ENCODE results near the gene CHRM2.

CHRM2 gene

DNA sequence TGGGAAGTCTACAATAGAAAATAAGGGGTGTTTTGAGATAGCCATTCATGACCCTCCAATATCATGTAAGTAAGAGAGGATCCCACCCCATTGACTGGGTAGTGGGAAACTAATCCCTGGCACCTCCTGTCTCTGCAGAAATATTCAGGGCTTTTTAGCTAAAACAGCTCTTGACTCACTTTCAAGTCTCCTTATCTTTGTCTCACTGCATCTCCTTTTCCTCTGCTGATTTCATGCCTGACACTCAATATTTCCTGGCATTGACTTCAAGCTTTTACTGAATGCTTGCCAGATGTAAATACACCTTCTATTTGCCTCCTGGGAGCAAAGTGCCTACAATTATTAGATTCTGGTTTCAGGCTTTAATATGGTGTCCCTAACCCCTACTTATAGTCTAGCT, 57.1 kb downstream of the CHRM2 start:
- Histone ChIP-seq H3K4me3 (ENCODE audit: low read depth in 1 of 2, low read length in 2 of 2) (no peak overlapping the region), H3K4me1 (ENCODE audit: control insufficient read depth in 1 of 2, insufficient read depth in 2 of 2, low read length in 2 of 2) (no peaks in the 10 kb centered on the region), H3K36me3 (ENCODE audit: control insufficient read depth in 1 of 2, insufficient read depth in 2 of 2, low read length in 2 of 2) (no peaks in the 10 kb centered on the region), H3K9ac (ENCODE audit: low read depth in 1 of 2, low read length in 2 of 2) (no peak overlapping the region), H3K27me3 (ENCODE audit: control insufficient read depth in 1 of 2, insufficient read depth in 2 of 2, low read length in 2 of 2) (no peaks in the 10 kb centered on the region), H3K9me3 (ENCODE audit: control insufficient read depth in 1 of 2, low read length in 2 of 2) (no peaks in the 10 kb centered on the region), H3K27ac (ENCODE audit: low read depth, low read length) (no peak overlapping the region)

DNA sequence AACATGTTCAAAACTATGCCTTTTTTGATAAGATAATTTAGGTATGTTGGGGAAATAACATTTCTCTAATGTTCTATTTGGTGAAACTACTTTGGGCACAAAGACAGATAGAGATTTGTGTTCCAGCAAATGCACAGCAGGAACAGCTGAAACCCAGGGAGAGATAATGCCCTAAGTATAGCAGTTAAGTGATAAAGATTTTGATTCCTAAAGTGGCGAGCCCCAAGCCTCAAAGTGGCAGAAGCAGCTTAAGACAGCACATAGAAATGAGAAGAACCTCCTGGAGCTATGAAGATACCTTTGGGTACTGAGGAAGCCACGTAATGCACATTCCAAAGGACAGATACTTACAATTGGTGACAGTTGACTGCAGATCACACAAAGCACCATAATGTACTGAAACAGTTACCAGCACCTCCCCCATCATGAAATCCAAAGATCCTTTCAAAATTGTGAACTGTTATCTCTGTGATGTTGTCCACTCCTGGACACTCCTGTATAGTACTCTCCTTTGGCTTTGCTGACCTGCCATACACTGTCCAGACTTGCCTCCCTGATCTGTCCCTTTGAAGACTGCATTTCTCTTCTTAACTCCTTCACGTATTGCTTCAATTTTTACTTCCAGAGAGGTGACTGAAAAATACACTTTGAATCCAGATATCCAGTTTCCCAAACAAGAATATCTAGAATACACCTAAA, 62.9 kb downstream of the CHRM2 start:
- Histone ChIP-seq H3K4me3 (ENCODE audit: low read depth in 1 of 2, low read length in 2 of 2) (no peak overlapping the region), H3K4me1 (ENCODE audit: control insufficient read depth in 1 of 2, insufficient read depth in 2 of 2, low read length in 2 of 2) (no peaks in the 10 kb centered on the region), H3K9me3 (ENCODE audit: control insufficient read depth in 1 of 2, low read length in 2 of 2) (no peaks in the 10 kb centered on the region), H3K36me3 (ENCODE audit: control insufficient read depth in 1 of 2, insufficient read depth in 2 of 2, low read length in 2 of 2) (no peaks in the 10 kb centered on the region), H3K27me3 (ENCODE audit: control insufficient read depth in 1 of 2, insufficient read depth in 2 of 2, low read length in 2 of 2) (no peaks in the 10 kb centered on the region), H3K27ac (ENCODE audit: low read depth, low read length) (no peak overlapping the region), H3K9ac (ENCODE audit: low read depth in 1 of 2, low read length in 2 of 2) (no peak overlapping the region)

DNA sequence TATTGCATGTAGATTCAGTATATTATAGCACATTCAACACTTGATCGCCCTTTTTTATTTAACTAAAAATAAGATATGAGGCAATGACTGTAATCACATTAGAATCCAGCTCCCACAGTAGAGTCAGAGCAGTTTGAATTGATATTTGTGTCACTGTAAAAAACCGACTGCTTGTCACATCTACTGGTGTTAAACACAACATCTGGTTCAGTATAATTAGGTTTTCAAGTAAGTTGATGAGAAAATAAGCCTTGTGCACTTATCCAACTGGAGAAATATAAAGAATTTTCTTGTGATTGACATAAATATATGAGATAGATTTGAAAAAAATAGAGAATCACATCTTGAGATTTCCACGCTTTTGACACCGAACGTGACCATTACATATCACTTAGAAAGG, 69.0 kb downstream of the CHRM2 start:
- Histone ChIP-seq H3K4me1 (ENCODE audit: control insufficient read depth in 1 of 2, insufficient read depth in 2 of 2, low read length in 2 of 2) (no peaks in the 10 kb centered on the region), H3K27me3 (ENCODE audit: control insufficient read depth in 1 of 2, insufficient read depth in 2 of 2, low read length in 2 of 2) (no peaks in the 10 kb centered on the region), H3K36me3 (ENCODE audit: control insufficient read depth in 1 of 2, insufficient read depth in 2 of 2, low read length in 2 of 2) (no peaks in the 10 kb centered on the region), H3K27ac (ENCODE audit: low read depth, low read length) (no peak overlapping the region), H3K4me3 (ENCODE audit: low read depth in 1 of 2, low read length in 2 of 2) (no peak overlapping the region), H3K9me3 (ENCODE audit: control insufficient read depth in 1 of 2, low read length in 2 of 2) (peaks cover 0 to 1% of the 10 kb centered on the region in 2 donors), H3K9ac (ENCODE audit: low read depth in 1 of 2, low read length in 2 of 2) (no peak overlapping the region)

DNA sequence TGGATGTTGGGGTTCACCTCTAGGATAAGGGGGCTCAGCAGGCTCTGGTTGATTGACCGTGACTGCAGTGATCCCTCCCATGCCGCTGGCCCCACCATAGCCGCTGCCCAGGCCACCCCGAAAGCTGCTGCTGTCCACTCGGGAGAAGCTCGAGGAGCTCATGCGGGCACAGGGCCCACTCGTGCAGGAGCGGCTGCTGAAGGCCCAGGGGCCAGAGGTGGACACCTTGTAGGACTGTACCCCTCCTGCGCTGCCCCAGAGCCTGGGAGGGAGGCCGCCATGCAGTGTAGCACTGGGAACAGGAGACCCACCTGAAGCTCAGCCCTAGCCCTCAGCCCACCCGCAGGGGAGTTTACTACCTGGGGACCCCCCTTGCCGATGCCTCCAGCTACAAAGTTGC, 70.0 kb downstream of the CHRM2 start:
- Histone ChIP-seq H3K9ac (ENCODE audit: low read depth in 1 of 2, low read length in 2 of 2) (no peak overlapping the region), H3K27me3 (ENCODE audit: control insufficient read depth in 1 of 2, insufficient read depth in 2 of 2, low read length in 2 of 2) (no peaks in the 10 kb centered on the region), H3K9me3 (ENCODE audit: control insufficient read depth in 1 of 2, low read length in 2 of 2) (peaks cover 0 to 1% of the 10 kb centered on the region in 2 donors), H3K27ac (ENCODE audit: low read depth, low read length) (no peak overlapping the region), H3K36me3 (ENCODE audit: control insufficient read depth in 1 of 2, insufficient read depth in 2 of 2, low read length in 2 of 2) (no peaks in the 10 kb centered on the region), H3K4me3 (ENCODE audit: low read depth in 1 of 2, low read length in 2 of 2) (no peak overlapping the region), H3K4me1 (ENCODE audit: control insufficient read depth in 1 of 2, insufficient read depth in 2 of 2, low read length in 2 of 2) (no peaks in the 10 kb centered on the region)

DNA sequence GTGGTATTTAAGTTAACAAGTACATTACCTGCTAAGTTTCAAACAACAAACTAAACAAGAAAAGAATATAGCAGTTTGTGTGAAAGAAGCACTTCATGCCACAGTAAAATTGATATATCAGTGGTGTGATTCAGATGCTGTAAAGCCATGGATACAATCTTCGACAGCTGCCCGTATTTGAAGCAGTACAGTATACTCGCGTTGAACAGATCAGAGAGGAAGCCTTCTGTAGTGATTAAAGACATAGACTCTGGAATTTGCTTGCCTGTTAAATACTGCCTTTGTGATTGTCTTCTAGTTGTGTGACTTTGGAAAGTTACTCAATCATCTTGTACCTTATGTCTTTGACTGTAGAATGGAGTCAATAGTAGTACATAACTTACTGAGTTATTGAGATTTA, 71.7 kb downstream of the CHRM2 start:
- no peak overlapping the region for H3K27ac ChIP-seq (ENCODE audit: low read depth, low read length)
- no peak overlapping the region for H3K9ac ChIP-seq (ENCODE audit: low read depth in 1 of 2, low read length in 2 of 2)
- H3K36me3 ChIP-seq (ENCODE audit: control insufficient read depth in 1 of 2, insufficient read depth in 2 of 2, low read length in 2 of 2): no peaks in the 10 kb centered on the region
- no peaks in the 10 kb centered on the region for H3K27me3 ChIP-seq (ENCODE audit: control insufficient read depth in 1 of 2, insufficient read depth in 2 of 2, low read length in 2 of 2)
- peaks cover 0 to 1% of the 10 kb centered on the region in 2 donors for H3K9me3 ChIP-seq (ENCODE audit: control insufficient read depth in 1 of 2, low read length in 2 of 2)
- H3K4me1 ChIP-seq (ENCODE audit: control insufficient read depth in 1 of 2, insufficient read depth in 2 of 2, low read length in 2 of 2): no peaks in the 10 kb centered on the region
- no peak overlapping the region for H3K4me3 ChIP-seq (ENCODE audit: low read depth in 1 of 2, low read length in 2 of 2)

DNA sequence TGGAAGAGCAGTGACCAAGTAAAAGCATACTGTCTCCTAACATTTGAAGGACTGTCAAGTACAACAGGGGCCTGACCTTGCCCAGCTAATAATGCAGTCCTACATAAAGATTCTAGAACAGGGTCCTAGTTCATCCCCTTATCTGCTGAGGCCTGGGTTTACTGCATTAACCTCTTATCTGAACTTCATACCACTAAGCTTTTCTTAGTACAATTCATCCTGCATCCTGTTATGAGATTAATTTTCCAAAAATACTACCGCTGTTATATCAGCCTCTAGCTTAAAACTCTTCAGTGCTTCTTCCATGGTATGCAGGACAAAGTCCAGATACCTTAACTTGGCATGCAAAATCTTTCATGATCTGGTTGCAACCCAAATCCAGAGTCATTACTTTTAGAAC, 72.5 kb downstream of the CHRM2 start:
- Histone ChIP-seq H3K27ac (ENCODE audit: low read depth, low read length) (no peak overlapping the region), H3K27me3 (ENCODE audit: control insufficient read depth in 1 of 2, insufficient read depth in 2 of 2, low read length in 2 of 2) (no peaks in the 10 kb centered on the region), H3K36me3 (ENCODE audit: control insufficient read depth in 1 of 2, insufficient read depth in 2 of 2, low read length in 2 of 2) (no peaks in the 10 kb centered on the region), H3K4me3 (ENCODE audit: low read depth in 1 of 2, low read length in 2 of 2) (no peak overlapping the region), H3K9ac (ENCODE audit: low read depth in 1 of 2, low read length in 2 of 2) (no peak overlapping the region), H3K9me3 (ENCODE audit: control insufficient read depth in 1 of 2, low read length in 2 of 2) (peaks cover 0 to 1% of the 10 kb centered on the region in 2 donors), H3K4me1 (ENCODE audit: control insufficient read depth in 1 of 2, insufficient read depth in 2 of 2, low read length in 2 of 2) (no peaks in the 10 kb centered on the region)

DNA sequence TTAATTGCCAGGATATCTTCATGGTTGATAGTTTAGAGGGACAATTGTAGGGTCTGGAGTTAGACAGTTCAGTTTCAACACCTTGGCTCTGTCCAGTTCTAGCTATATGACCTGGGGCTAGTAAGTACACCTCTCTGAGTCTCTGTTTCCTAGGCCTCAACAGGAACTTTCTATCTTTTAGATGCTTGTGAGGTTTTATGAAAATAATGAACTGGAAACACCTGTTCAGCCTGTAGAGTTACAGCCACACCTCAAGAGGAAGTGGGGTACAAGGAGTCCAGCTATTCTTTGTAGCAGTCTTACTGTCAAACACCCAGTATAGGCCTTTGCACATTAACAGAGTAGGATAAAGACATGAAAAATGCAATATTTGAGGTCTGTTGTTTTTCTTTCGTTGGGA, 73.4 kb downstream of the CHRM2 start:
- Histone ChIP-seq H3K27me3 (ENCODE audit: control insufficient read depth in 1 of 2, insufficient read depth in 2 of 2, low read length in 2 of 2) (no peaks in the 10 kb centered on the region), H3K9me3 (ENCODE audit: control insufficient read depth in 1 of 2, low read length in 2 of 2) (peaks cover 0 to 1% of the 10 kb centered on the region in 2 donors), H3K36me3 (ENCODE audit: control insufficient read depth in 1 of 2, insufficient read depth in 2 of 2, low read length in 2 of 2) (no peaks in the 10 kb centered on the region), H3K27ac (ENCODE audit: low read depth, low read length) (no peak overlapping the region), H3K4me1 (ENCODE audit: control insufficient read depth in 1 of 2, insufficient read depth in 2 of 2, low read length in 2 of 2) (no peaks in the 10 kb centered on the region), H3K4me3 (ENCODE audit: low read depth in 1 of 2, low read length in 2 of 2) (no peak overlapping the region), H3K9ac (ENCODE audit: low read depth in 1 of 2, low read length in 2 of 2) (no peak overlapping the region)

DNA sequence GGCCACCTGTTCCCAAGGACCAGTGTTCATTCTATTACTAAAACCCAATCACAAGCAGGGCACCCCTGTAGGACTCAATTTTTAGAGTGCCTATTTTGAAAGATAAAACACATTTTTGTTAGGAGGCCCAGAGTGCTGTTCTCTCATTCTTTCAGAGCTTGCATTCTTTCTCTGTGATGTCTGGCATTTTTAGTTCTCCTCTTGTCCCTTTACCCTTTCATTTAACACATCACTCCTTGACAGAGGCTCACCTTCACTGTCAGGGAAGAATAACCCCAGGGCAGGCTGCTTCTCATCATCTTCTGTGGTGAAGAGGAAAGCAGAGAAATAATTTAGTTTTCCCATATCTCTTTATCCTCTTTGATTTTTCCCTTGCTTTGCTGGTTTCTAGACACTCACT, 73.9 kb downstream of the CHRM2 start:
- no peaks in the 10 kb centered on the region for H3K27me3 ChIP-seq (ENCODE audit: control insufficient read depth in 1 of 2, insufficient read depth in 2 of 2, low read length in 2 of 2)
- no peak overlapping the region for H3K9ac ChIP-seq (ENCODE audit: low read depth in 1 of 2, low read length in 2 of 2)
- H3K9me3 ChIP-seq (ENCODE audit: control insufficient read depth in 1 of 2, low read length in 2 of 2): peaks cover 0 to 1% of the 10 kb centered on the region in 2 donors
- H3K4me3 ChIP-seq (ENCODE audit: low read depth in 1 of 2, low read length in 2 of 2): no peak overlapping the region
- H3K36me3 ChIP-seq (ENCODE audit: control insufficient read depth in 1 of 2, insufficient read depth in 2 of 2, low read length in 2 of 2): no peaks in the 10 kb centered on the region
- no peak overlapping the region for H3K27ac ChIP-seq (ENCODE audit: low read depth, low read length)
- no peaks in the 10 kb centered on the region for H3K4me1 ChIP-seq (ENCODE audit: control insufficient read depth in 1 of 2, insufficient read depth in 2 of 2, low read length in 2 of 2)

DNA sequence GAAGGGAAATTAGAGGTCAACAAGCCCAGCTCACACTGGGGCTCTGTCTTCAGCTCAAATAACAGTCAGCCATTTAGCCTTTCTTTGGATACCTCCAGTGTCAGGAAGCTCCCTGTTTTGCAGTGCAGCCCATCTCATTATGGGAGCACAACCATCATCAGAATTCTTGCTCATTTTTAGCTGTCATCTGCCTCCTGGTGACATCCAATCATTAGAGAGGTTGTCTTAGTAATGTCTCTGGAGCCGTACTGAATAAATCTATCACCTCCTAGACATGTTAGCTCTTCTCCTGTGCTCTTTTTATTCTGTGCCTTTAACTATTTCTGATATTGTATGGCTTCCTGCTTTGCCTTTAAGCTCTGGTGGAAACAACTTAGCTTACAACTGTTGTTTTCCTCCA, 74.5 kb downstream of the CHRM2 start:
- Histone ChIP-seq H3K9me3 (ENCODE audit: control insufficient read depth in 1 of 2, low read length in 2 of 2) (peaks cover 0 to 1% of the 10 kb centered on the region in 2 donors), H3K27me3 (ENCODE audit: control insufficient read depth in 1 of 2, insufficient read depth in 2 of 2, low read length in 2 of 2) (no peaks in the 10 kb centered on the region), H3K4me3 (ENCODE audit: low read depth in 1 of 2, low read length in 2 of 2) (no peak overlapping the region), H3K36me3 (ENCODE audit: control insufficient read depth in 1 of 2, insufficient read depth in 2 of 2, low read length in 2 of 2) (no peaks in the 10 kb centered on the region), H3K27ac (ENCODE audit: low read depth, low read length) (no peak overlapping the region), H3K4me1 (ENCODE audit: control insufficient read depth in 1 of 2, insufficient read depth in 2 of 2, low read length in 2 of 2) (no peaks in the 10 kb centered on the region), H3K9ac (ENCODE audit: low read depth in 1 of 2, low read length in 2 of 2) (no peak overlapping the region)

DNA sequence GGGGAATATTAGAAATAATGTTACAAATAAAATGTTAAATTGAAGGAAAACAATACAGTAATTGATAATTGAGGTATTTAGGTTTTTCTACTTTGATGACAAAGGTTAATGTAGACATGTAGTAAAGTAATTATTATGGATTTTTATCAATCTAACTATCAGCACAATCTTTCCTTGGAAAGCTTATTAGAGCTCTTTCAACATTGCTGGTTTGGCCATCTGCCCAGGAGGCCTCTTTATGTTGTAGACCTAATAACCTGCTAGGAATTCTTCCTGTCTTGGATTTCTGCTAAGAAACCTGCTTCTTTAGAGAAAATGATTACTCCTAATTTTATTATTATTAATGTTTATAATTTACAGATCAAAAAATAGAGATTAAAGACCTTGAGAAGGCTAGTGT, 78.9 kb downstream of the CHRM2 start:
- H3K4me1 ChIP-seq (ENCODE audit: control insufficient read depth in 1 of 2, insufficient read depth in 2 of 2, low read length in 2 of 2): no peaks in the 10 kb centered on the region
- H3K36me3 ChIP-seq (ENCODE audit: control insufficient read depth in 1 of 2, insufficient read depth in 2 of 2, low read length in 2 of 2): no peaks in the 10 kb centered on the region
- no peak overlapping the region for H3K4me3 ChIP-seq (ENCODE audit: low read depth in 1 of 2, low read length in 2 of 2)
- no peak overlapping the region for H3K9ac ChIP-seq (ENCODE audit: low read depth in 1 of 2, low read length in 2 of 2)
- no peaks in the 10 kb centered on the region for H3K27me3 ChIP-seq (ENCODE audit: control insufficient read depth in 1 of 2, insufficient read depth in 2 of 2, low read length in 2 of 2)
- H3K9me3 ChIP-seq (ENCODE audit: control insufficient read depth in 1 of 2, low read length in 2 of 2): no peaks in the 10 kb centered on the region
- no peak overlapping the region for H3K27ac ChIP-seq (ENCODE audit: low read depth, low read length)

DNA sequence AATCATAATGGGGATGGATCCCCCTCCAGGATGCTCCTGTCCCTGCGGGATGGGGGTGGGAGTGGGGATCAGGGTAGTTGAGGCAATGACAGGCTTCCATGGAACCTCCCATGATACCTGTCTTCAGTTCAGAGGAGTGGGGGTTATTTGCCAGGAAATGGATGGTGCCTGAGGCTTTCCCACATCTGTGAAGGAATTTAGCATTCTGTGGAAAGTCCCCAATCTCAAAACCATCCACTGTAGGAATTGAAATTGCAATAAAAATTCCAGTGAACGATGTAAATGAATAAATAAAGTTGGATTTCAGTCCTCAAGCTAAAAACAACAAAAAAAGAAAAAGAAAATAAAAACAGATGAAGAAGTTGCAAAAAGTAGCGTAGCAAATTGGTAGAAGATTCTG, 81.9 kb downstream of the CHRM2 start:
- Histone ChIP-seq H3K27ac (ENCODE audit: low read depth, low read length) (no peak overlapping the region), H3K36me3 (ENCODE audit: control insufficient read depth in 1 of 2, insufficient read depth in 2 of 2, low read length in 2 of 2) (no peaks in the 10 kb centered on the region)

More for the DNA sequence above, 81.9 kb downstream of the CHRM2 start:
- Histone ChIP-seq H3K4me1 (ENCODE audit: control insufficient read depth in 1 of 2, insufficient read depth in 2 of 2, low read length in 2 of 2) (no peaks in the 10 kb centered on the region), H3K4me3 (ENCODE audit: low read depth in 1 of 2, low read length in 2 of 2) (no peak overlapping the region), H3K27me3 (ENCODE audit: control insufficient read depth in 1 of 2, insufficient read depth in 2 of 2, low read length in 2 of 2) (no peaks in the 10 kb centered on the region), H3K9me3 (ENCODE audit: control insufficient read depth in 1 of 2, low read length in 2 of 2) (peaks cover 0 to 6% of the 10 kb centered on the region in 2 donors), H3K9ac (ENCODE audit: low read depth in 1 of 2, low read length in 2 of 2) (no peak overlapping the region)
